DMS153 (cell line): Measurements from ENCODE around the gene RIMS3.

Source experiments
- DNase-seq: peaks from one replicate; lab custom pipeline; 2025; lab: John Stamatoyannopoulos, UW

Gene RIMS3

GRCh38 chr1:40653851-40654537 lies 11.5 kb downstream of the RIMS3 start:
- DNase-seq, result peak; percentile 64

GRCh38 chr1:40652979-40653378 lies 12.5 kb downstream of the RIMS3 start:
- no peak for DNase-seq

- DNase-seq, result no peak
Measured at GRCh38 chr1:40652468-40652867, 13.0 kb downstream of the RIMS3 start.

DNA sequence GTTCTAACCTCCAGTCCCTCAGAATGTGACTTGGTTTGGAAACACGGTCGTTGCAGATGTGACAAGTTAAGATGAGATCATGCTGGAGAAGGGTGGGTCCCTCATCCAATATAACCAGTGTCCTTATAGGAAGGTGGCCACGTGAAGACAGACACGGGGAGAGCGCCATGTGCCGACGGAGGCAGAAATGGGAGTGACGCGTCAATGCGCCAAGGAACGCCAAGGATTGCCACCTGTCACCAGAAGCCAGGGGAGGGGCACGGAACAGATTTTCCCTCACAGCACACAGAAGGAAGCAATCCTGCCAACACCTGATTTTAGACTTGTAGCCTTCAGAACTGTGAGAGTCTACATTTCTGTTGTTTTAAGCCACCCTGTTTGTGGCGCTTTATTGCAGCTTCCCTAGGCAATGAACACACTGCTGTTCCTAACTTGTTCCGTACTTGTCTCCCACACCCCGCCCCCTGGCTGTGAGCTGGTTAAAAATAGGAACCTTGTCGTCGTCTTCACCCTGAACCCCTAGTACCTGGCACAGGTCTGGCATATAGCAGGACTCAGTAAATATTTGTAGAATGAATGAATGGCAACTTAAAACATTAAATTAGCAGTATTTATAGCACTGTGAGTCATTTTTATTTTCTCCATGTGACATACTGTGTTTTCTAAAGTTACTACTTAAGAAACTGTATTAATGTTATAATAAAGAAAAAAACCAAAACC lies 14.2 kb downstream of the RIMS3 start:
- DNase-seq, result no peak

DNA sequence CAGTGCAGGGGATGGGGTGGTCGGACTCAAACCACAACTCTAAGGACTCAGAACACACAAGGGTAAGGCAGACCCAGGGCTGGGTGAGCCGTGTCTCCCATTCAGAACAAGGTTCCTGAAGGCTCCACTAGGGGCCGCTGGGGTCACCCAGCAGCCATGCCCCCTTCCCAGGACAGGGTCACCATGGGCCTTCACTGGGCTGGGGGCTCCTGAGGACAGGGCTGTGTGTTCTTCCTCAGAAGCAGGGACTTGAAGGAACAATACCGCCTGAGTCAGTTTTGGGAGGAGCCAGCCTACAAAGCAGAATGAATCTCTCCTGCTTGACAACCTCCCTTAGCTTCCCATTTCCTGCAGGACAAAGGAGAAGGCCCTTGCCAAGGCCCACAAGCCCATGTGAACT lies 15.4 kb downstream of the RIMS3 start:
- no peak for DNase-seq

DNA sequence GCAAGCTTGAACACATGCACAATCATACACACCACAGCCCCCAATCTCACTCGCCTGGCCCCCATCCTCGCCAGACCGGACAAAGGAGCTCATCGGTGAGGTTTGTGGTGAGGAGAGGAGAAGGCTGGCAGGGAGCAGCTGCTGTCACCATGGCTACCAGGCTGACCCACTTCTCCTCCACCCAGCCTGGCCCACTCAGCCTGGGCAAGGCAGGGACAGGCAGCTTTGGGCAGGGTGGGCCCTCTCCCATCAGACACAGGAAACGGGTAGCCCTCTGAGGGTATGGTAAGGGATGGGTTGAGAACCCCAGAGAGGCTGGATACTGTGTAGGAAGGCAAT lies 15.9 kb downstream of the RIMS3 start:
- no peak for DNase-seq

DNA sequence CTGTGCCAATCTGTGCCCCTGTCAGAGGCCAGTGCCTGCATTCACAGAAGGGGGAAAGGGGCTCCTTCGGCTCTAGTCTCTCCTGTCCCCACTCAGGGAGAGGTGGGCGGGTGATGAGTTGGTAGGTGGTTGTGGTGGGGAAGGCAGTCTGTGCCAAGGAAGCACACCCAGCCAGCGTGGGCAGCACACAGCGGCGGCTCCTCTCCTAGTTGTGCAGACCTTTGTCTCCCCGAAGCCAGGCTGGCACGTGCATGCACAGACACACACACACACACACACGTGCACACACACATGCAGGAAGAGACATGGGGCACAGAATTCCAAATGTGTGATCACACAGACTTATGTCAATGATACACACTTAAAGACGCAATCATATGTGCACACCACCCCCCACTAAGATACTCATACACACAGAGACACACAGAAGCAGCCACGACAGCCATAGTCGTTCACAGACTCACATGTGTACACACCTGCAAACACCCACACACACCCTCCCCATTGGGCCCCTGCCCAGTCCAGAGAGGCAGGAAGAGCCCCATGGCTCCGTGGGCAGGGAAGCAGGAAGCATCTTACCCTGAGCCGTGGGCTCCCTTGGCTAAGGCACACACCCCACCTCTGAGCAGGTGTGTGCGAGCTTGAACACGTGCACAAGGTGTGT lies 16.4 kb downstream of the RIMS3 start:
- peak; percentile 68 for DNase-seq

GRCh38 chr1:40648200-40648599 lies 17.3 kb downstream of the RIMS3 start:
- no peak for DNase-seq

DNA sequence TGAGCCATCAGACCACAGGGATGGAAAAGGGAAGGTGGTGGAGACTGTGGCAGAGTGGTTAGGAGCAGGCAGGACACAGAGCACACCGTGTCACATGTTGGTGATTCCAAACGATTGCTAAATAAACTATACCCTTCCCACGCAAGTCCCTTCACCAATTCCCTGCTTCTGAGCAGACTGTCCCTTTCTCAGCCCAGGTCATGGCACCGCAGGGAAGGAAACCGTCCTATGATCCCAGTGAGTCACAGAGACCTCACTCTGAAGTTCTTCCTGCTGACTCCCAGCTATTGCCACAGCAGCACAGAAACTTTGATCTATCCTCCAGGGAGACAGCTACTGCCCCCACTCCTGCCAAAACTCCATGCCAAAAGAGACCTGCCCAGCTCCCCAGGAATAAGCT lies 19.2 kb downstream of the RIMS3 start:
- no peak for DNase-seq

DNA sequence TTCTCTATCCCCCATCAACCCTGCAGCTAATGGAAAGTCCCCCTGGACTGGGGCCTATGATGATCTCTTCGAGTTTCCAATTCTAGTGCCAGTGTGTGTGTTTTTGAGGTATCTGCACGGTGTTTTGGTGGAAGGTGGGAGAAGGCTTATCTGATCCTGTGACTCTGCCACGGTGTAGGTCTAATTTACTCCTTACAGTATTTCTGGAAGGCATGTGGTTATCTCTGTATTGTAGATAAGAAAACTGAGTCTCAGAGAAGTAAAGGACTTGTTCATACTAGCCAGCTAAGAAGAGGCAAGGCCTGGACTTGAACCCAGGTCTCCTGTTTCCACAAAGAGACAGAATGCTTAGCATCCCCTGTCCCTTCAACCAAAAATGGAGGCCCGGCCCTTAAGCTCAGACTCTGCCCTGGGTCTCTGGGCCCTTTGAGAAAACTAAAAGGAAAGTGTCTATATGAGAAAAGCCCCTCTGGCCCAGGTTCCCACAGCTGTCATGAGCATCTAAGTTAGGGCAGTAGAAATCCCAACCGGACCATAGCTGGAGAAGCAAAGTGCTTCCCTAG lies 20.3 kb downstream of the RIMS3 start:
- no peak for DNase-seq

GRCh38 chr1:40641601-40642242 lies 23.8 kb downstream of the RIMS3 start:
- no peak for DNase-seq

- DNase-seq, result no peak
Measured at GRCh38 chr1:40640314-40641076, 25.0 kb downstream of the RIMS3 start.

GRCh38 chr1:40638097-40639036 lies 27.1 kb downstream of the RIMS3 start:
- no peak for DNase-seq

DNA sequence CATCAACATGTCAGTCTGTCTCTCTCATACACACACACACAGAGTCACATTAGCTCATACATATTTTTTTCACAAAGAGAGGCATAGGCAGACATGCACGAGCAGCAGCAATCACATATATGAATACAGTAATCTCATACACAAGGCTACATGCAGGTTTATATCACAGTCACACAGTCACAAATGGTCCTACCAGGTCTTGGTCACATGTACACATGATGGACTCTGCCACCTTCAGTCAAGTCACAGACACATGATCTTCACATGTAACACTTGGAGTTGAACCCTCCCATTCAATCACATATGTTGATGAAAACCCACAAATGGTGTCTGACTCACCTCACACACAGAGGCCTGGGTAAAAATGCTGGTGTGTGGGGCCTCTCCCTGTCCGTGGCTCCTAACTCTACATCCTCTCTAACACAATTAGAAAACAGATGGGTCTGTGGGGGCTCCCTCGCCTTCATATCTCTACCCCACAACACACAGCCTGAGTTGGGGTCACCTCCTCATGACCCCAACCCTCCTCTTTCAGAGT lies 27.9 kb downstream of the RIMS3 start:
- no peak for DNase-seq

DNA sequence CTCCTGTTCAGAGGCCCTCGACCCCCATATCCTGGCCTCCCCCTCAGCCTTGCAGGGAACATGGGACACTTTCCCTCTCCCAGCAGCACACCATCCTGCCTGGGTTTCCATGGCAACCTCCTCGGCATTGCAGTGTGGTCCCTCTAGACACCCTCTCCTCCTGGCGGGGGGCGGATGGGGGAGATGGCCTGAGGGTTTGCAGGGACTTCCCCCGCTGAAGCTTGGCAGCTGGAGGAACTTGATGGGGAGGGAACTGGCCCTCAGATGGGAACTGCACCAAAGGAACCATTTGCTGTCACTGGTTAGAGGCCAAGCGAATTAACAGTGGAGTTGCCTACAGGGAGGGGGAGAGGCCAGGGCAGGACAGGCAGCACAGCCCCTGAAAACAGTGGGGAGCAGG lies 28.7 kb downstream of the RIMS3 start:
- no peak for DNase-seq

DNA sequence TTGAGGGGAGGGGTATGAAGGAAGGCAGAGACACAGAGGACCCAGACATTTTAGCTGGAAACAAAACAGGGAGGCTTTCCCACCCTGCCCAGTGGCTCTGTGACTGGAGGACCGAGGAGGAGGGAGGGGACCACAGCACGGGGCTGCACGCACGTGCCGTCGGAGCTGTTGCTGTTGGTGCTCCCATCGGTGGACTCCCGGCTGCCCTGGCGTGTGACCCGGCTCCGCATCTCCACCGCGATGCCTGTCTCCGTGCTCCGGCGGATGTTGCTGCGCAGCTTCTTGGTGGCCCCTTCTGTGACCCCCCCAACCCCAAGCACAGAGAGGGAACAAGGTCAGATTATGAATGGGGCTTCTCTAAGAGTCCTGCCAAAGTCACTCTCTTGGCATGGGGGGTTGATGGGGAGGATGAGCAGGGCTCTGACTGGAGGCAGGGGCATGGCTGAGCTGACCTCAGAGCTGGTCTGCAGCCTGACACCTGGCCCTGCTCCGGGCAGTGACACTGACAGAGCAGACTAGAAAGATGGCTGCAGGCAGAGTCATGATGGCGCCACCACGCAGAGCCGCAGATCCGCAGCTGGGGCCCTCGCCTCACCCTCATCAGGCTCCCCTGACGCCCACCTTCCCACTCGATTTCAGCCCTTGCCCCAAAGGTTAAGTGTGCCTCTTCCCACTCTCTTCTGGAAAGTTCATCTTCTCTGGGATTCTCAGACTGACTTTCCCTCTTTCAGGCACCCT lies 29.6 kb downstream of the RIMS3 start:
- DNase-seq, result no peak

DNA sequence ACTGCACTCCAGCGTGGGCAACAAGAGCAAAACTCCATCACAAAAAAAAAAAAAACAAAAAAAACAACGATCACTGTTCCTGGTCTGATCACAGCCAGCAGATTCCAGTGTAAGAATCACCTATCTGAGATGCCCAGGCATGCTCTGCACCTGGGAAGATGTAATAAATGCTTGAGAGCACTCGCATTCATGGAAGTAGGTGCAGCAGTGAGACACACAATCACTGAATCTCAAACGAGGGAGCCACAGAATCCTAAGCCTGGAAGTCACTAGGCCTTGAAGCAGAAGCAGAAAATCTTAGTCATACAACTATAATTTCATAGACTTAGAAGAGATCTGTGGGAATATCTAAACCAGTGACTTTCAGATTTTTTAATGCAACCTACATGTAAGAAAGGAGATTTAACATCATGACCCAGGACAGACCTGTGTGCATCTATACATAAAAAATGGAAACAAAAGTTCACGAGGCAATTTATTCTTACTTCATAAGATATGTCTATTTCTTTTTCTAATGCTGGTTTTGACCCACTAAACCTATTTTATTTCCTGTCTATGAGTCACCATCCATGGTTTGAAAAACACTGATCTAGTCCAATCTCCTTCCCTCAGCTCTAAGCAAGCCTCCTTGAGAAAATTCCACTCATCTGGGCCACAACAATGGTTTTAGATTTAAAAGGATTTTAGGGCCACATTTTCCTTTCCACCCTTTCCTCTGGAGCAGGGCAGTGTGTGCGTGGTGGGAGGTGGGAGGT lies 30.4 kb downstream of the RIMS3 start:
- no peak for DNase-seq

DNA sequence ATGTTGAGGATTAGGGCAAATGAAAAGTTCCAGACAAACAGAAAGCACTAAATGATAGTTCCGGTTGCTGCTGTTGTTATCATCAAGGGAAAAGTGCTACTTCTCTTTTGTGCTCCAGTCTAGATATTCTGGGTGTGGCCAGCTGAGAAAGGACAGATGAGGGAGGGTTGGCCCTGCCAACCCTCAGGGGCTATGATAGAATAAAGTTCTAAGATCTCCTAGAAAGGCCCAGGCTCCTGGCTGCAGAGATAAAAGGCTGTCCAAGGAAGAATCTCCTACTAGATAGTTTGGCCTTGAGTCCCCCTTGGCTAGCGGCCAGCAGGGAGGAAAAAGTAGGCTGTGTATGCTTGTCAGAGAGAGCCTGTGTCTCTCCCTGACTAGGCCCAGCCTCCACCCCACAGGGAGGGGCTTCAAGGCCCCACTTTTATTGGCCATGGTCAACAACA lies 31.5 kb downstream of the RIMS3 start:
- DNase-seq, result no peak

- no peak for DNase-seq
Measured at GRCh38 chr1:40633523-40633922, 32.0 kb downstream of the RIMS3 start.
